22Rv1 (cell line): ENCODE results near the gene ENTPD2.

Experiments used
- ZFX ChIP-seq: fragments of 450-650 bp; IDR thresholded peaks from 2 replicates; pipeline ENCODE4 v1.6.1; 2017; ENCODE audit warnings: antibody characterized with exemption, borderline replicate concordance
- TF ChIP-seq, protein P1 (sequence below): fragments of 450-650 bp; IDR thresholded peaks from 2 replicates; pipeline ENCODE4 v1.5.1; 2017; ENCODE audit warnings: mild to moderate bottlenecking

GRCh38 chr9:137019891-137020683 is 33.8 kb downstream of the ENTPD2 start:
- TF ChIP-seq, protein P1, sequence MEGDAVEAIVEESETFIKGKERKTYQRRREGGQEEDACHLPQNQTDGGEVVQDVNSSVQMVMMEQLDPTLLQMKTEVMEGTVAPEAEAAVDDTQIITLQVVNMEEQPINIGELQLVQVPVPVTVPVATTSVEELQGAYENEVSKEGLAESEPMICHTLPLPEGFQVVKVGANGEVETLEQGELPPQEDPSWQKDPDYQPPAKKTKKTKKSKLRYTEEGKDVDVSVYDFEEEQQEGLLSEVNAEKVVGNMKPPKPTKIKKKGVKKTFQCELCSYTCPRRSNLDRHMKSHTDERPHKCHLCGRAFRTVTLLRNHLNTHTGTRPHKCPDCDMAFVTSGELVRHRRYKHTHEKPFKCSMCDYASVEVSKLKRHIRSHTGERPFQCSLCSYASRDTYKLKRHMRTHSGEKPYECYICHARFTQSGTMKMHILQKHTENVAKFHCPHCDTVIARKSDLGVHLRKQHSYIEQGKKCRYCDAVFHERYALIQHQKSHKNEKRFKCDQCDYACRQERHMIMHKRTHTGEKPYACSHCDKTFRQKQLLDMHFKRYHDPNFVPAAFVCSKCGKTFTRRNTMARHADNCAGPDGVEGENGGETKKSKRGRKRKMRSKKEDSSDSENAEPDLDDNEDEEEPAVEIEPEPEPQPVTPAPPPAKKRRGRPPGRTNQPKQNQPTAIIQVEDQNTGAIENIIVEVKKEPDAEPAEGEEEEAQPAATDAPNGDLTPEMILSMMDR = no peak
- TF ChIP-seq ZFX = no peak
